Smooth muscle cell of the brain vasculature (primary cell): ENCODE data around the gene TPCN2.
"Not testable (repeated sequence)": the region's sequence is repeated elsewhere in the genome, so short reads cannot be mapped to it uniquely, and the experiment has no call there.

Source experiments
- DNase-seq: peaks from one replicate; pipeline ENCODE4 v3.0.0-alpha.2; 2012; ENCODE audit warnings: low read depth, low spot score

TPCN2 gene

GRCh38 chr11:69048694-69049489 is at the start of gene TPCN2:
TPCN2 (plus strand) TSS chr11:69048932; CDS start chr11:69048998, 66 bp downstream.
- DNase-seq: peak; percentile 95

GRCh38 chr11:68999093-68999747 is 49.5 kb upstream of the TPCN2 start:
- no peak for DNase-seq

- DNase-seq: not testable (repeated sequence)
These were observed 48.9 kb upstream of the TPCN2 start for GRCh38 chr11:68999748-69000355.

DNA sequence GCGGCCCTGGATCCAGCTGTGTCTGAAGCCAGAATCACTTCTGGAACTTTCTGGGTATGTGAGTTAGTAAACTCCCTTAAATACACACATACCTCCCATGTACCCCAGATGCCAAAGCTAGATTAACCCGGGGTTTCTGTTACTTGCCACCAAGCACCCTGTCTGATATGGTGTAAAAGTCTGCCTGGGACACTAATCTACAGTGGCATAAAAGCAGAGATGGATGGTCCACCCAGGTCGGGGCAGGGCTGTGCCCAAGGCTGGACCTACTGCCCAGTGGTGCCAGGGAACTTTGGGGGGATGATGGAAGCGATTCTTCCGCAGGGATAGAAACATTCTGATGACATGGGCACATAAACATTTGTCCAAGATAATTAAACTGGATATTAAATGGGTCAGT is 48.3 kb upstream of the TPCN2 start:
- no peak for DNase-seq

GRCh38 chr11:69000831-69001242 is 47.9 kb upstream of the TPCN2 start:
- peak; percentile 62 for DNase-seq

DNA sequence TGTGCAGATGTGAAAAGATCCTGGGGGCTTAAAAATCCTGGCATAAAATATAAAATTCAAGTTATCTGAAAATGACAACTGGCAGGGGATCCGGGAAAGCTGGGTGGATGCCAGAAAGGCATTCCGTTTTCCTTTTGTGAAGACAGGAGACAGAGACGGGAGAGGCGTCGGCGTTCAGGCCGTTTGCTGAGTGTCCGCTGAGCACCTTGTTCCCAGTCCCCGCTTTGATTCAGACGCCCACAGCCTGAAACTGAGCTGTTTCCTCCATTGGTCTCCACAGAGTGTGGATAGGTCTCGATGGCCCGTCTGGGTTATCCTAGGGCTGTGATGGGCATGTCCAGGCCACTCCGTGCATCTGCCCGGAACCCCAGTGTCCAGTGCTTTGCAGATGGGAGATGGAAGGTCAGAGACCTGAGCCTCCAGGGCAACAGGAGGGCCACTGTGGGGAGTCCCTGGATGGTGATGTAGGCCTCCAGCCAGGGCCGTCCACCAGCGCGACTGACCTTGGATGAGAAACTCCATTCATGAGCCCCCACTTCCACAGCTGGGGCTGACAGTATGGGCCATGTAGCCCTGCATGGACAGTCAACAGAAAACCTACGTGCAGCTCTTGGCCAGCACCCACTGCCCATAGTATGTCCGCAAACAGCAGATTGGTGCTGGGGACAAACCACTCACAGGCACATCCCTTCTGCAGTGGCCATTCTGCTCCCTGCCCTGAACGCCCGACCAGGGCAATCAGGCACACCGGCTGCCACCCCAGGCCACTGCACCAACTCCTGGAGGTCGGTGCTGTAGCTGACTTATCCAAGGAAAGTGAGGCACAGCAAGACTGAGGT is 47.3 kb upstream of the TPCN2 start:
- DNase-seq: no peak

DNA sequence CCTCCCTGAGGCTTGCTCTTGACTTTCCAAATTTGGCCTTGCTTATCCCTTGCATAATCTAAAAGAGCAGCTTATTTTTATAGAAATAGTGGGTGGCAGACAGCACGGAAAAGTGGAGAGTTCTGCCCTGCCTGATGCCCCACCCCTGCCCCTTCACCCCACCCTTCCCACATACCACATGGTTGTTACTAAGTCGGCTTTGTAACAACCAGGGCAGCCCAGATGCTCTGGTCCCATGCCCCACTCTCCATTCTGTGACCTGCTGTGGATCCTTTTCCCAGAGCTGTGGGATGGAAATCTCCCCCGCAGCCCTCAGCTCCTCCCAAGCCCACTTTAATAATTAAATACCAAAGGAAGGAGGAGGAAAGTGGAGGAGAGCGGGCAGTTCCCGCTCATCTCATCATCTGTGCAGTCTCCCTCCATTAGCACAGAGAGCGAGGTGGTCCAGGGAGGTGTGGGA is 46.6 kb upstream of the TPCN2 start:
- no peak for DNase-seq

DNA sequence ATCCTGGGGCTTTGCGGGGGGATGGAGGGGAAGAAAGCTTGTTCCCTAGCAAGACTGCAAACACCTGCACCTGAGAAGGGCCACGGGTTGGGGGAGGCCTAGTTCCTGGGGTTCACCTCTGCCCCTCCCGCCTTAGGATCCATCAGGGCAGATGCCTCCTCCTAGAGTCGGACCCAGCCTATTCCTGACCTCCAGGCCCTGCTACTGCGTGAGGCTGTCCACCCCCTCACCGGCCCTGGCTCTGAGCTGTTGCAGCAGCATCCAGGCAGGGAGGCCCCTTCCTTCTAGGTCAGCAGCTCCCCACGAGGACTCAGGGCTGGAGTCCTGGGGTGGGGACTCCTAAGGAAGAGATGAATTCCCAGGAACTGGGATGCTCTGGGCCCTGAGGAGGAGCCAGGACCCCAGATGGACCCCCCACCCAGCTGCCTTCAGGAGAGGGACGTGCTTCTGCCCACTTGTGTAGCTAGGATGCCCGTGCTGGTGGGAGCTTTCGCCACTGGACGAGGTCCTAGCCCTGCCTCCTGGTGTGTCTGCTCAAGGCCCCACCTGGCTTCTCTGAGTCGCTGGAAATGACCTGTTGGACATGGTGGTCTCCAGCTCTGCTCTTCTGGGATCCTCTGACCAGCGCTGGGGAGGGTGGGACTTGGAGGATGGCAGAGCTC is 46.0 kb upstream of the TPCN2 start:
- DNase-seq: no peak

DNA sequence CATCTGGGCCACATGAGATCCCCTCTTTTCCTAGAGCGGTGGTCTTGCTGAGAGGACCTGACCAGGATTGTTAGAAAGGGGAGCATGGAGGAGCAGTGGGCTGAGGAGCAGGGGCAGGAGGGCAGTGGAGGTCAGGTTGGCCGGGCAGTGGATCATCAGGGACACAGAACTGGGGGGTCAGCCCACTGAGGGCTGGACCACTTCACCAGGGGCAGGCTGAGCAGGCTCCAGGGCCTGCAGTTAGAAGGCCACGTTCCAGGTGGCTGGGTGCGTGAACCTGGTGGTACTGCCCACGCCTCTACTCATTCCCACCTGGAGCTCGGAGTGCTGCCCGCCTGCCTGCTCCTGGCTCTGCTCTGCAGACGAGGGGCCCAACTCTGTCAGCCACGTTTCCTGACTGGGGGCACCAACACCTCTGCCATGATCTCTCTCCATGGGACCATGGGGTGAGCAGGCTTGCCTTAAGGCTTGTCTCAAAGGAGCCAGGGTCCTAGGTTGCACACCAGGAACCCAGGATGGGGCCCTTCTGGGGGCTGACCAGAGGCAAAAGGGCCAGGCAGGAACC is 45.3 kb upstream of the TPCN2 start:
- no peak for DNase-seq

- no peak for DNase-seq
These were observed 44.8 kb upstream of the TPCN2 start for GRCh38 chr11:69003866-69004367.

GRCh38 chr11:69004411-69005182 is 44.1 kb upstream of the TPCN2 start:
- DNase-seq: no peak

DNA sequence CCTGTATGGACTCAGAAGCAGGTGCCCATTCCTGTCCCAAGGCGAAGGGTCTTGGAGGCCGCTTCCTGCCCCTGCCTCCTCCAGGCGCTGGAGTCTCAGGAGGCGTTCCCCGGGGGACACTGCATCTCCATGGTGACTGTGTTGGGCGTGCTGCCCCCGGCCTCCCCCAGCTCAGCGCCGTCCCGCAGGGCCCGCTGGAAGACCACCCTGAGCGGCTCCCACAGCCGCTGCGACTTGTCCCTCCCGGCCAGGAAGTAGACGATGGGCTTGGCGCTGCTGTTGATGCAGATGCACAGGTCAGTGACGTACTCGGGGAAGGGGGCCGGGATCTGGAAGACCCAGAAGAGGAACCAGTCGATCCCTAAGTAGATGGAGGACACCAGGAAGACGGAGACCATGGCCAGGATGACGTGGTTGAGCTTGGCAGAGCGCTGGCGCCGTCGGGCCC is 43.5 kb upstream of the TPCN2 start:
- DNase-seq: no peak

GRCh38 chr11:69005631-69006368 is 42.9 kb upstream of the TPCN2 start:
- DNase-seq: no peak

- no peak for DNase-seq
These were observed 41.9 kb upstream of the TPCN2 start for GRCh38 chr11:69006816-69007215.

- no peak for DNase-seq
These were observed 40.8 kb upstream of the TPCN2 start for GRCh38 chr11:69007975-69008381.

DNA sequence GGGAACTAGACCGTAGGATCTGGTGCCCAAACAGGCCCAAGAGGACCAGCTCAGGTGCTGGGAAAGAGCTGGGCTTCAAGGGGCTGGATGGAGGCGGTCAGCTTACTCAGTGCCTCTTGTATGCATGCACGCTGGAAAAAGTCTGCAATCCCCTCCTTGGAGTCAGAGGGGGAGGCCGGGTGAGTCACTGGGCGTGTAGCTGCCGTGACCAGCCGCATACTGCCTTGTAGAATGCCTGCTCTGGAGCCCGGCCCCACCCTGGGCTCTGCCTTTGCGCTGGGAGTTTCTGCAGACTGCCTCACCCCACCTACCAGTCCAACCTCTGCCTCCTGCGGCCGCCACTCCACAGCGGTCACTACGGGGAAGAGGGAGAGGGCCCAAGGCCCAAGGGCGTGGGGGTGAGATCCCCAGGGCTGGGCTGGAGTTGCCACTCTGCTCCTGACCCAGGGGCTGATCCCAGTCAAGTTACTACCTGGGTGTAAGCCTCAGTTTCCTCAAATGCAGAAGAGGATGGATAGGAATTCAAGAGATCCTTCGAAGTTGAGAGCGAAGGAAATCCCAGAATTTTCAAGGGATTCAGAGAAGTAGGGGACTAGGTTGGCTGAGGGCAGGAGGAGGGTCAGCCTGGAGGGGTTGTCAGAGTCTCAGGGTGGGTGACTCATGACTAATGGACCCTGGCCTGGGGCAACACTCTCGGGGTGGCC is 39.8 kb upstream of the TPCN2 start:
- peak; percentile 75 for DNase-seq

DNA sequence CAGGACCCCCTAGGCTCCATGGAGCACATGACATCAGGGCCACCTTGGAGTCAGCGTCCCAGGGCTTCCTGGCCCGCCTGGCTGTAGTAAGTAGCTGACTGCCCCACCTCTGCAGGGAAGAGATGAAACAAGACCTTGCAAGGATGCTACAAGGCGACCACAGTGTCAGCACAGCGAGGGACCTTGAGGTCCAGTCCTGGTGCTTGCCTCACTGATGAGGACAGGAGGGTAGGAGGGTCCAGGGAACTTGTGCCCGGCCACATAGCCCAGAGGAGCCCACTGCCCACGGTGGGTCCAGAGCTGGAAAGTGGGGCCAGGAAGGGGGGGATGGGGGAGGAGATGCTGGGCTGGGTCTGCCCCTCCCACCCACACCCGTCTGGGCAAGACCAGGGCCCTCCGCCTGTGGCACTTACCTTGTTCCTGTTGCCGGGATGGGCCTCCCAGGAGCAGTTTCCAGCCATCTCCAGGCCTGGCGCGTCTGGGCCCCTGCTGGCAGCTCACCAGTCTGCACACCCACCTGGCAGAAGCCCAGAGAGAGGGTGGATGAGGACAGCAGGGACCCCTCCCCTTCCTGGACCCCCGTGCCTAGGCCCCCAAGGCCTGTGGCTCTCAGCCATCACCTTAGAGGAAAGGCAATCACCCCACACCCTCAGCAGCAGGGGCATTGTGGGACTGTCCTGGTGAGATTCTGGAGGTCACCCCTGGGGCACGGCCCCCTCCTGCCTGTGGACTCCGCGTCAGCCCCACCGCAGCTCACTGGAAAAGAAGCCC is 39.1 kb upstream of the TPCN2 start:
- no peak for DNase-seq
